GM06990 (cell line): ENCODE data around the gene POU6F2.
A peak's percentile ranks its signal among the peaks of the same experiment; 100 is the strongest.

Experiments used
- DNase-seq: peaks from one replicate; pipeline ENCODE4 v3.0.0-alpha.2; 2011; ENCODE audit not compliant: insufficient read length; ENCODE audit errors: extremely low read depth
- H3K27me3 ChIP-seq: replicated peaks from 2 replicates; pipeline ENCODE4 v1.6.0; 2011; ENCODE audit warnings: low read length; ENCODE audit not compliant: control insufficient read depth, insufficient read depth
- H3K36me3 ChIP-seq: 2 replicates; pipeline ENCODE4 v1.5.1; 2011; ENCODE audit warnings: low read length; ENCODE audit not compliant: control insufficient read depth, insufficient read depth
- H3K4me3 ChIP-seq: replicated peaks from 2 replicates; pipeline ENCODE4 v1.5.1; 2011; ENCODE audit warnings: low read depth, mild to moderate bottlenecking, control low read depth, low read length
- TF ChIP-seq, protein P1 (sequence below): IDR thresholded peaks from 2 replicates; pipeline ENCODE4 v1.5.1; 2011; ENCODE audit warnings: low read length, control low read depth, mild to moderate bottlenecking, inconsistent platforms; ENCODE audit not compliant: insufficient read depth, poor library complexity, severe bottlenecking

Gene POU6F2

DNA sequence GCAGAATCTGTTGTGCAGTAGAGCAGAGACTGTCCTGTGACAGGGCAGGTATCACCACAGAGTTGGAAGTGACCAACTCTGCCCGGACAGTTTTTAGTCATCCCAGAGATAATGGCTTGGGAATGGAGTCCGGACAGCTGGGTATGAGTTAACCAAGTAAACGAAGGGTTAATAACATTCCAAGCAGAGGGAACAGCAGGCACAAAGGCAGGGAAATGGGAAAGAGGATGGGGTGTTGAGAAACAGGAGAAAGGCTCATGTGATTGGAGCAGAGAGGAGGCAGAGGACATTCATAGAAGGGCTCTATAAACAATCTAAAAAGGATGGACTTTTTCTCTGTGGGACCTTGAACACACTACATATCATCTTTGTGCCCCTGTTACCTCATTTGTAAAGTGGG lies 456.3 kb downstream of the POU6F2 start:
- H3K27me3 ChIP-seq: no peaks in the 10 kb centered on the region
- DNase-seq: no peak
- TF ChIP-seq, protein P1, sequence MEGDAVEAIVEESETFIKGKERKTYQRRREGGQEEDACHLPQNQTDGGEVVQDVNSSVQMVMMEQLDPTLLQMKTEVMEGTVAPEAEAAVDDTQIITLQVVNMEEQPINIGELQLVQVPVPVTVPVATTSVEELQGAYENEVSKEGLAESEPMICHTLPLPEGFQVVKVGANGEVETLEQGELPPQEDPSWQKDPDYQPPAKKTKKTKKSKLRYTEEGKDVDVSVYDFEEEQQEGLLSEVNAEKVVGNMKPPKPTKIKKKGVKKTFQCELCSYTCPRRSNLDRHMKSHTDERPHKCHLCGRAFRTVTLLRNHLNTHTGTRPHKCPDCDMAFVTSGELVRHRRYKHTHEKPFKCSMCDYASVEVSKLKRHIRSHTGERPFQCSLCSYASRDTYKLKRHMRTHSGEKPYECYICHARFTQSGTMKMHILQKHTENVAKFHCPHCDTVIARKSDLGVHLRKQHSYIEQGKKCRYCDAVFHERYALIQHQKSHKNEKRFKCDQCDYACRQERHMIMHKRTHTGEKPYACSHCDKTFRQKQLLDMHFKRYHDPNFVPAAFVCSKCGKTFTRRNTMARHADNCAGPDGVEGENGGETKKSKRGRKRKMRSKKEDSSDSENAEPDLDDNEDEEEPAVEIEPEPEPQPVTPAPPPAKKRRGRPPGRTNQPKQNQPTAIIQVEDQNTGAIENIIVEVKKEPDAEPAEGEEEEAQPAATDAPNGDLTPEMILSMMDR: no peak
- no peaks in the 10 kb centered on the region for H3K36me3 ChIP-seq
- H3K4me3 ChIP-seq: no peak overlapping the region

DNA sequence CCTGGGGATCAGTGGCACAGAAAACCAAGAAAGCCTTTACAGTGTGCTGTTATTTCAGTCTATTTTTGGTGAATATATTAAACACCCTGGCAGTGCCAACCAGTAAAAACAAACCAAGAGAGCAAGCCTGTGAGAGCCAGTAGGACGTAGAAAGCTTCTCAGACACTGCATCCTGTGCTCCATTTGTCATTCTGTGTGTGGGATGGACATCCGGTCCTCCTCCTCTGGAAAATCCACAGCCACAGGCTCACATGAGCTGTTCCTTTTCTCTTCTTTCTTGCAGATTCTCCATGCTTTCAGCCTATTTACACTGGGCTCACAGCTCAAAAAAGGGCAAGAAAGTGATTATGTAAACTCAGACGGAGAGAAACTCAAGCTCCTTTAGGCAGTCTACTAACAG lies 468.8 kb downstream of the POU6F2 start:
- H3K27me3 ChIP-seq: no peaks in the 10 kb centered on the region; the same call in 1 of the 2 replicates
- H3K4me3 ChIP-seq: no peak overlapping the region
- no peak for DNase-seq
- TF ChIP-seq, protein P1: no peak
- no peaks in the 10 kb centered on the region for H3K36me3 ChIP-seq

DNA sequence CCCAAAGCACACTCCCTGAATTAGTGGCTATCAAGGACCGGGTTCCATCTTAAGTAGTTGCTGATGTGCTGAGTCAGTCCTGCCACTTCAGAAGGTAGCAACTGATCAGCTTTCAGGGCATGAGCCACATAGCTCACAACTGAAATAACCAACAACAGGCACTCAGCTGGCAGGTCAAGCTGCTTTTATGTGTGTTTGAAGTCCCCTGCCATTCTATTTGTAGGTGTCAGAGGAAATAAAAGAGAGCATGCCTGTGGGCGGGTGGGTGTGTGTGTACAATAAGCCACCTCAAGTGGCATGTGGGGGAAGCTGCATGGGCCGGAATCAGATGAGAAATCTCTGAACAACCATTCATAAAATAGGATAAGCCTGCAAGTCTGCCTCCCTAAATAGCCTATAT lies 474.2 kb downstream of the POU6F2 start:
- Histone ChIP-seq H3K27me3 (no peaks in the 10 kb centered on the region), H3K4me3 (no peak overlapping the region), H3K36me3 (no peaks in the 10 kb centered on the region)
- TF ChIP-seq, protein P1: no peak
- DNase-seq: no peak

DNA sequence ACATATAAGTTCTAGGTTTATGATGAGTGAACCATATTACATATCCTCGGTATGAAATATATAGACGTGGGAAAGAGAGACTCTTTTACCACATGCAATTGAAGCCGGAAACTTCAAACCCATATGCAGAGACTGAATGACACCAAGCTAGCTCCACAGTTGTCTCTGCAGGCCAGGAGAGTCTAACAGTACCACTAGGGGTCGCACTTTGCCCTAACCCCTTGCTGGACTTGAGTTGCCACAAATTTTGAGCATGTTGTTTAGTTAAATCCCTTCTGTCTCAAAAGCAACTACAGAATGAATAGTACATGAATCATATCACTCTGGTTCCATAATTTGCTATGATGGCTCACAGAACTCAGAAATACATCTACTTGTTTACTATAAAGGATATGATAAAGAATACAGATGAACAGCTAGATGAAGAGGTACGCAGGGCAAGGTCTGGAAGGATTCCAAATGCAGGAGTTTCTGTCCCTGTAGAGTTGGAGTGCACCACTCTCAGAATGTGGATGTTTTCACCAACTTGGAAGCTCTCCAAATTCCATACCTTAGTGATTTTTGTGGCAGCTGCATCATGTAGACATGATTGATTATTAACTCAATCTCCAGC lies 476.1 kb downstream of the POU6F2 start:
- Histone ChIP-seq H3K27me3 (no peaks in the 10 kb centered on the region; the same call in 1 of the 2 replicates), H3K4me3 (no peak overlapping the region), H3K36me3 (no peaks in the 10 kb centered on the region)
- TF ChIP-seq, protein P1: peak; percentile 89
- DNase-seq: no peak

DNA sequence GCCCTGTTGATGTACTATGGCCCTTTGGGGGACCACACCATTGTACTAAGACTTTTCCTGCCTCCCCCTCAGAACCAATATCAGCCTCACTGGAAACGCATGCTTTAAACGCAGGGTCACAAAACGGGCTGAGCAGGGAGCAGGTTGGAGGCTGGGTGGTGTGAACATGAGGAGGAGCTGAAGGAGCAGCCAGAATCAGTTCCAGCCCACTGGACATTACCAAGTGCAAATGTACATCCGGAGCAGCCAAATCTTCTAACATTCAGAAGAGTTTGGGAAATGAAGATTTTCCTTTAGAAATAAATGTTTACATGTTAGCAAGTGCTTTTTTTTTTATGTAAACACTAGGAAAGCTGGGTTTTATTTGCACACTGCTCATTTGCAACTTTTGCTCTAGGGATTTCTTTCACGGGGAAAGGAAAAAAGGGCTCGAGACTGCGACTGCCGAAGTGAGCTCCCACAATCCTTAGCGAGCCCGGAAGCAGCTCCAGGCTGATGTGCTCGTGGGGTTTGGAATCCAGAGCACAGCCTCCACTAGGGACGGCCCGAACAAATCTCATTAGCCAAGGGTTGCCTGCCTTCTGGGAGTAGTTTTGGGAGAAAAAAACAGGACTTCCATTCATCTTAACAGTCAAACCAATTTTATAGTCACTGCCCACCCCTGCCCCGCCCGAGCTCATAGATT lies 480.5 kb downstream of the POU6F2 start:
- Histone ChIP-seq H3K27me3 (no peaks in the 10 kb centered on the region; the same call in 1 of the 2 replicates), H3K36me3 (no peaks in the 10 kb centered on the region), H3K4me3 (no peak overlapping the region)
- TF ChIP-seq, protein P1: no peak
- no peak for DNase-seq
